GM23338 (cell line): Measurements from ENCODE around the gene RAP1GAP. TPM values are rescaled to one million over a fixed set of nuclear protein-coding genes. Genes with fewer than 3 reads are reported as not detected.
A peak's percentile ranks its signal among the peaks of the same experiment; 100 is the strongest.

Experiments
- ATAC-seq: fragments of 200-7000 bp; cut with Tn5 transposase; 3 replicates; pipeline ENCODE4 v1.9.1; 2020
- DNase-seq: peaks from one replicate; pipeline ENCODE4 v3.0.0-alpha.2; 2015; ENCODE audit warnings: low spot score
- H2AFZ ChIP-seq: fragments of 200-600 bp; sonication (generic); 2 replicates; pipeline ENCODE4 v1.8.0; 2016; ENCODE audit warnings: antibody characterized with exemption, mild to moderate bottlenecking, moderate library complexity
- H3F3A ChIP-seq: fragments of 200-600 bp; sonication (generic); replicated peaks from 2 replicates; pipeline ENCODE4 v1.8.0; 2017; ENCODE audit warnings: antibody characterized with exemption, mixed run types, low read depth
- H3K27ac ChIP-seq: fragments of 200-600 bp; sonication (generic); 2 replicates; pipeline ENCODE4 v1.6.1; 2016; ENCODE audit warnings: low read depth
- H3K27me3 ChIP-seq: fragments of 200-600 bp; sonication (generic); 2 replicates; pipeline ENCODE4 v1.8.0; 2016; ENCODE audit warnings: mild to moderate bottlenecking, mixed run types, moderate library complexity; ENCODE audit not compliant: insufficient read depth
- H3K36me3 ChIP-seq: fragments of 200-600 bp; sonication (generic); 2 replicates; pipeline ENCODE4 v1.8.0; 2016; ENCODE audit warnings: mild to moderate bottlenecking; ENCODE audit not compliant: insufficient read depth
- H3K4me1 ChIP-seq: fragments of 200-600 bp; sonication (generic); 2 replicates; pipeline ENCODE4 v1.8.0; 2016; ENCODE audit warnings: mild to moderate bottlenecking, moderate library complexity; ENCODE audit not compliant: insufficient read depth
- H3K4me2 ChIP-seq: fragments of 200-600 bp; sonication (generic); 2 replicates; pipeline ENCODE4 v1.7.1; 2017; ENCODE audit warnings: mixed run types
- H3K4me3 ChIP-seq: fragments of 200-600 bp; sonication (generic); 2 replicates; pipeline ENCODE4 v1.6.1; 2016; ENCODE audit warnings: mixed run types
- H3K79me2 ChIP-seq: fragments of 200-600 bp; sonication (generic); replicated peaks from 2 replicates; pipeline ENCODE4 v1.8.0; 2017; ENCODE audit warnings: mild to moderate bottlenecking; ENCODE audit not compliant: insufficient read depth
- H3K9me2 ChIP-seq: fragments of 200-600 bp; sonication (generic); 2 replicates; pipeline ENCODE4 v1.8.0; 2017; ENCODE audit not compliant: insufficient read depth
- H4K20me1 ChIP-seq: fragments of 200-600 bp; sonication (generic); replicated peaks from 2 replicates; pipeline ENCODE4 v1.8.0; 2017; ENCODE audit warnings: mild to moderate bottlenecking; ENCODE audit not compliant: insufficient read depth
- H3K27ac Mint-ChIP-seq: 2 replicates; pipeline ENCODE4 v1.8.0; 2020; ENCODE audit warnings: inconsistent platforms, mild to moderate bottlenecking, moderate library complexity, mixed read lengths
- H3K27me3 Mint-ChIP-seq: 3 replicates; pipeline ENCODE4 v1.8.0; 2022; ENCODE audit warnings: low read depth, mild to moderate bottlenecking, moderate library complexity, mixed read lengths, inconsistent platforms; ENCODE audit not compliant: insufficient read depth, poor library complexity
- H3K36me3 Mint-ChIP-seq: 3 replicates; pipeline ENCODE4 v1.8.0; 2021; ENCODE audit warnings: low read depth, mild to moderate bottlenecking, inconsistent platforms, moderate library complexity, mixed read lengths
- H3K4me1 Mint-ChIP-seq: 3 replicates; pipeline ENCODE4 v1.8.0; 2020; ENCODE audit warnings: mild to moderate bottlenecking, inconsistent platforms, mixed read lengths
- H3K4me3 Mint-ChIP-seq: 3 replicates; pipeline ENCODE4 v1.8.0; 2021; ENCODE audit warnings: moderate library complexity, mild to moderate bottlenecking, inconsistent platforms, mixed read lengths
- H3K9me3 Mint-ChIP-seq: 3 replicates; pipeline ENCODE4 v1.8.0; 2020; ENCODE audit warnings: moderate library complexity, mild to moderate bottlenecking, inconsistent platforms, mixed read lengths
- CTCF ChIP-seq, 2 experiments: fragments of 200-600 bp in 1 of 2; sonication (generic) in 1 of 2; conservative IDR thresholded peaks; 2 replicates each; pipeline versions ENCODE4 v1.5.1 to v1.6.1; 2016 to 2017; ENCODE audit warnings: antibody characterized with exemption in 2 of 2, low read depth in 2 of 2, mild to moderate bottlenecking in 2 of 2, moderate library complexity in 1 of 2
- EZH2 ChIP-seq: fragments of 200-600 bp; sonication (generic); IDR thresholded peaks from one replicate; pipeline ENCODE4 v1.8.0; 2017; ENCODE audit warnings: antibody characterized with exemption, mild to moderate bottlenecking, low read depth; ENCODE audit not compliant: unreplicated experiment
- EZH2phosphoT487 ChIP-seq: fragments of 200-600 bp; sonication (generic); IDR thresholded peaks from one replicate; pipeline ENCODE4 v1.8.1; 2018; ENCODE audit warnings: antibody characterized with exemption; ENCODE audit not compliant: unreplicated experiment
- JUNB ChIP-seq: IDR thresholded peaks from one replicate; pipeline ENCODE4 v1.6.1; 2016; ENCODE audit warnings: antibody characterized with exemption; ENCODE audit not compliant: unreplicated experiment
- NANOG ChIP-seq: IDR thresholded peaks from 2 replicates; pipeline ENCODE4 v1.6.1; 2016; ENCODE audit warnings: antibody characterized with exemption, borderline replicate concordance
- POLR2AphosphoS5 ChIP-seq: IDR thresholded peaks from 2 replicates; pipeline ENCODE4 v1.6.1; 2016; ENCODE audit warnings: antibody characterized with exemption, low read depth
- STAT1 ChIP-seq: IDR thresholded peaks from one replicate; pipeline ENCODE4 v1.6.1; 2016; ENCODE audit warnings: antibody characterized with exemption; ENCODE audit not compliant: unreplicated experiment
- ZNF331 ChIP-seq: fragments of 250-450 bp; sonication (Bioruptor Pico); IDR thresholded peaks from 2 replicates; pipeline ENCODE4 v1.5.0; 2020; ENCODE audit warnings: low read depth, mild to moderate bottlenecking, moderate library complexity
- polyA plus RNA-seq: library from polyadenylated mRNA; unstranded; fragments of >200 nt; fragmentation: Nextera tagmentation; extraction: Ambion mirVana; gene quantifications from 2 replicates; pipeline ENCODE4 v1.2.1, GENCODE V29; 2016
- total RNA-seq: library from RNA; depleted of rRNA; stranded (reverse); fragments of >200 nt; shearing (Covaris generic); gene quantifications from 2 replicates; pipeline ENCODE4 v1.2.3, GENCODE V29; 2014
- TF ChIP-seq, protein P1 (sequence below): IDR thresholded peaks from 2 replicates; pipeline ENCODE4 v1.6.1; 2016; ENCODE audit warnings: antibody characterized with exemption
- TF ChIP-seq, protein P2 (sequence below): IDR thresholded peaks from one replicate; pipeline ENCODE4 v1.6.1; 2018; ENCODE audit warnings: antibody characterized with exemption; ENCODE audit not compliant: unreplicated experiment

The RAP1GAP gene
- total and polyA plus RNA-seq, 2 experiments from 2014 or later = 4.3 to 6.6 TPM

DNA sequence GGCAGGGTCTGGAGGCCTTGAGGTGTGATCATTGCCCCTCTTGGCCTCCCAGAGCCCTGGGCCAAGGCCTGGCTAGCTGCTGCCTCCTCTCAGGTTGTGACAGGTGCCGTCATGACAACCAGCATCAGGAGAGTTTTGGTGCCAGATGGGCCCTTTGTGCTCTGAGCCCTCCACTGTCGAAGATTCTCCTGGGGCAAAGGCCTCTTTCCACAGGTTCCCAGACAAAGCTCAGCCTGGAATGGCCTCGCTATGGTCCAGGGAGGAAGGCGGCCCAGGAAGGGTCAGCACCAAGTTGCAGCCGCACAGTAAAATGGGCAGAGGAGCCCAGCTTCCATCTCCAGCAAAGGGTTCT, 81.6 kb downstream of the RAP1GAP start (continued):
- TF ChIP-seq, protein P1, sequence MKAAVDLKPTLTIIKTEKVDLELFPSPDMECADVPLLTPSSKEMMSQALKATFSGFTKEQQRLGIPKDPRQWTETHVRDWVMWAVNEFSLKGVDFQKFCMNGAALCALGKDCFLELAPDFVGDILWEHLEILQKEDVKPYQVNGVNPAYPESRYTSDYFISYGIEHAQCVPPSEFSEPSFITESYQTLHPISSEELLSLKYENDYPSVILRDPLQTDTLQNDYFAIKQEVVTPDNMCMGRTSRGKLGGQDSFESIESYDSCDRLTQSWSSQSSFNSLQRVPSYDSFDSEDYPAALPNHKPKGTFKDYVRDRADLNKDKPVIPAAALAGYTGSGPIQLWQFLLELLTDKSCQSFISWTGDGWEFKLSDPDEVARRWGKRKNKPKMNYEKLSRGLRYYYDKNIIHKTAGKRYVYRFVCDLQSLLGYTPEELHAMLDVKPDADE = no peak
- TF ChIP-seq, protein P2, sequence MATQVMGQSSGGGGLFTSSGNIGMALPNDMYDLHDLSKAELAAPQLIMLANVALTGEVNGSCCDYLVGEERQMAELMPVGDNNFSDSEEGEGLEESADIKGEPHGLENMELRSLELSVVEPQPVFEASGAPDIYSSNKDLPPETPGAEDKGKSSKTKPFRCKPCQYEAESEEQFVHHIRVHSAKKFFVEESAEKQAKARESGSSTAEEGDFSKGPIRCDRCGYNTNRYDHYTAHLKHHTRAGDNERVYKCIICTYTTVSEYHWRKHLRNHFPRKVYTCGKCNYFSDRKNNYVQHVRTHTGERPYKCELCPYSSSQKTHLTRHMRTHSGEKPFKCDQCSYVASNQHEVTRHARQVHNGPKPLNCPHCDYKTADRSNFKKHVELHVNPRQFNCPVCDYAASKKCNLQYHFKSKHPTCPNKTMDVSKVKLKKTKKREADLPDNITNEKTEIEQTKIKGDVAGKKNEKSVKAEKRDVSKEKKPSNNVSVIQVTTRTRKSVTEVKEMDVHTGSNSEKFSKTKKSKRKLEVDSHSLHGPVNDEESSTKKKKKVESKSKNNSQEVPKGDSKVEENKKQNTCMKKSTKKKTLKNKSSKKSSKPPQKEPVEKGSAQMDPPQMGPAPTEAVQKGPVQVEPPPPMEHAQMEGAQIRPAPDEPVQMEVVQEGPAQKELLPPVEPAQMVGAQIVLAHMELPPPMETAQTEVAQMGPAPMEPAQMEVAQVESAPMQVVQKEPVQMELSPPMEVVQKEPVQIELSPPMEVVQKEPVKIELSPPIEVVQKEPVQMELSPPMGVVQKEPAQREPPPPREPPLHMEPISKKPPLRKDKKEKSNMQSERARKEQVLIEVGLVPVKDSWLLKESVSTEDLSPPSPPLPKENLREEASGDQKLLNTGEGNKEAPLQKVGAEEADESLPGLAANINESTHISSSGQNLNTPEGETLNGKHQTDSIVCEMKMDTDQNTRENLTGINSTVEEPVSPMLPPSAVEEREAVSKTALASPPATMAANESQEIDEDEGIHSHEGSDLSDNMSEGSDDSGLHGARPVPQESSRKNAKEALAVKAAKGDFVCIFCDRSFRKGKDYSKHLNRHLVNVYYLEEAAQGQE = no peak
- no peak for TF ChIP-seq POLR2AphosphoS5
- no peak for TF ChIP-seq ZNF331
- no peak for TF ChIP-seq STAT1
- no peak for TF ChIP-seq JUNB

DNA sequence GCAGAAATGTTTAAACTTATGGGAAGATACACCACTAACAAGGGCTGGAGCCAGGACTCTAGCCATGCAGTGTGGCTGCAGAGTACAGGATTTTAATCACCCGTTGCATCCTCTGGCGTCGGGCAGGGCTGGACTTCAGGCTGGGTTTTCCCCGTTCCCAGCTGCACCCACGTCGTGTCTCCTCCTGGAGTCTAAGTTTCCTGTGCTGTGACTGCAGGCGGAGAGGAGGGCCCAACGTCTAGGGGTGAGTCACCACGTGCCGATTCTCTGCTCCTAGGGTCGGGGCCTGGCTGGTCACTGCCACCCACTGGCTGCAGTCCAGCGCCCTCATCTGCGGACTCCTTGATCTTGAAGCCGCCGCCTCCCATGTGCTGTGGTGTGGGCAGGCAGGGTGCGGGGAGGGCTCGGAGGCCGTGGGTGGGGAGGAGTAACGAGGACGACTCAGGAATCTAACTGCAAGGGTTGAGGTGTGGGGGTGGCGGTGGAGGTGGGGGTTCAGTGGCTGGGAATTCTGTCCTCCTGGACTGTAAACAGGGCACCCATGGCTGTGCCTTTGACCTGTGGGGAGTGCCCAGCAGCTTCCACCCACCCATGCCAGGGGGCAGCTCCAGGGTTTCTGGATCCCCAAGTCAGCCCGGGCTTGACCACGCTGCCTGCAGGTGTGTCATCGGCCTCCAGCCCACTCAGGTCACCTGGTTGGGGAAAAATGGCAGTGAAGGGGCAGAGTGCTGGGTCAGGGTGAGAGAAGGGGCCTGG, 82.1 kb downstream of the RAP1GAP start:
- peaks cover 24% of the 10 kb centered on the region for H3K27me3 Mint-ChIP-seq
- peaks cover 26% of the 10 kb centered on the region for H3K4me1 Mint-ChIP-seq
- H4K20me1 ChIP-seq = no peaks in the 10 kb centered on the region
- no peaks in the 10 kb centered on the region for H3K9me3 Mint-ChIP-seq
- H3K9me2 ChIP-seq = no peaks in the 10 kb centered on the region
- peaks cover 11% of the 10 kb centered on the region for H3K4me1 ChIP-seq
- peak; percentile 56 for DNase-seq
- H2AFZ ChIP-seq = no peak overlapping the region
- H3K79me2 ChIP-seq = no peaks in the 10 kb centered on the region
- H3K36me3 Mint-ChIP-seq = no peaks in the 10 kb centered on the region
- 0 out of 2 replicates have a peak, but pooled peaks cover 4% of the 10 kb centered on the region for H3F3A ChIP-seq
- H3K36me3 ChIP-seq = no peaks in the 10 kb centered on the region
- TF ChIP-seq CTCF (conservative IDR thresholded peaks at IDR 0.05; ENCODE audit: low read depth in 2 of 2) (peak in 1 of 2 experiments; percentile 40; a peak in 2 of 4 replicates), EZH2 (no peak), NANOG (no peak), EZH2phosphoT487 (no peak), ZNF331 (no peak)
- H3K27me3 ChIP-seq = no peaks in the 10 kb centered on the region
- peak; percentile 51 for ATAC-seq
- H3K4me3 ChIP-seq = no peak overlapping the region
- H3K4me3 Mint-ChIP-seq = no peak overlapping the region
- H3K27ac Mint-ChIP-seq = no peak overlapping the region
- H3K4me2 ChIP-seq = no peak overlapping the region
- no peak overlapping the region for H3K27ac ChIP-seq
